Uterus (tissue), 4 donors: ENCODE measurements around the gene POLD4. TPM values are rescaled to one million over a fixed set of nuclear protein-coding genes. Genes with fewer than 3 reads are reported as not detected.

ENCODE experiments used
- DNase-seq, 2 donors: peaks; one replicate each; pipeline ENCODE4 v3.0.0-alpha.2; 2019 to 2020
- H3K27ac ChIP-seq, 2 donors: fragments of 200-600 bp; sonication (generic); 1 replicate in 1 of 2; 2 replicates in 1 of 2; pipeline ENCODE4 v1.5.1; 2016 to 2018
- H3K27me3 ChIP-seq, 2 donors: fragments of 200-600 bp; sonication (generic); one replicate each; pipeline ENCODE4 v1.5.1; 2018 to 2019; ENCODE audit warnings: control low read depth in 1 of 2
- H3K36me3 ChIP-seq, 2 donors: fragments of 200-600 bp; sonication (generic); one replicate each; pipeline ENCODE4 v1.5.1; 2019; ENCODE audit warnings: control low read depth in 1 of 2
- H3K4me1 ChIP-seq, 2 donors: fragments of 200-600 bp; sonication (generic); one replicate each; pipeline ENCODE4 v1.5.1; 2018 to 2019; ENCODE audit warnings: control low read depth in 1 of 2
- H3K4me3 ChIP-seq, 2 donors: fragments of 200-600 bp; sonication (generic); 1 replicate in 1 of 2; 2 replicates in 1 of 2; pipeline ENCODE4 v1.5.1; 2018 to 2019; ENCODE audit warnings: mild to moderate bottlenecking in 1 of 2
- H3K9me3 ChIP-seq, 2 donors: fragments of 200-600 bp; sonication (generic); one replicate each; pipeline ENCODE4 v1.5.1; 2019; ENCODE audit warnings: control low read depth in 1 of 2
- CTCF ChIP-seq, 4 experiments: fragments of 200-600 bp in 2 of 4; fragments of 450-650 bp in 2 of 4; sonication (generic) in 2 of 4; IDR thresholded peaks; one replicate each; pipeline ENCODE4 v1.5.1; 2016 to 2019; ENCODE audit warnings: antibody characterized with exemption in 4 of 4, mild to moderate bottlenecking in 2 of 4, moderate library complexity in 1 of 4
- POLR2A ChIP-seq, 2 donors: fragments of 450-650 bp; IDR thresholded peaks; one replicate each; pipeline ENCODE4 v1.6.1; 2016; ENCODE audit warnings: antibody characterized with exemption in 2 of 2, mild to moderate bottlenecking in 1 of 2, moderate library complexity in 1 of 2
- intact Hi-C: fragments of 100-400 bp; cut with DNase I; formaldehyde crosslinking; loops from one replicate; pipeline ENCODE4 v1.15.1; 2023; ENCODE audit warnings: low total_unique reads
- total RNA-seq, 4 donors: library from RNA; depleted of rRNA in 3 of 4; stranded (reverse); fragments of >200 nt in 3 of 4; gene quantifications; one replicate each; pipeline versions ENCODE4 v1.1.0 to v1.2.4, GENCODE V29; 2014 to 2023
- donor health status: DM: yes; HTN: yes; CAD: no.

POLD4 gene
- total RNA-seq, 4 donors from 2014 or later = 8.7 to 65.6 (median 31.3) TPM

GRCh38 chr11:67357831-67358670, 4.7 kb upstream of the POLD4 start:
- H3K27me3 ChIP-seq = no peaks in the 10 kb centered on the region
- DNase-seq = no peak
- H3K36me3 ChIP-seq = no peaks in the 10 kb centered on the region
- H3K4me1 ChIP-seq = peaks cover 23 to 37% of the 10 kb centered on the region in 2 donors
- H3K27ac ChIP-seq = peak overlapping the region; percentile 97 to 99
- intact Hi-C loops = loop anchor here (2.0 kb wide), 1 partner anchor 25 kb away; no protein-coding TSS in a partner anchor
- TF ChIP-seq POLR2A (IDR thresholded peaks at IDR 0.05) (no peak), CTCF (IDR thresholded peaks at IDR 0.05) (no peak)
- no peak overlapping the region for H3K4me3 ChIP-seq
- no peaks in the 10 kb centered on the region for H3K9me3 ChIP-seq

- H3K27me3 ChIP-seq = no peaks in the 10 kb centered on the region
- intact Hi-C loops = loop anchor here (2.0 kb wide), 1 partner anchor 26 kb away; no protein-coding TSS in a partner anchor
- no peaks in the 10 kb centered on the region for H3K36me3 ChIP-seq
- no peak overlapping the region for H3K4me3 ChIP-seq
- no peaks in the 10 kb centered on the region for H3K9me3 ChIP-seq
- H3K4me1 ChIP-seq = peaks cover 24 to 37% of the 10 kb centered on the region in 2 donors
- DNase-seq = peak; percentile 71 to 74
- peak overlapping the region; percentile 97 to 99 for H3K27ac ChIP-seq
- peak; percentile 90 to 97 (median 94) for TF ChIP-seq CTCF (IDR thresholded peaks at IDR 0.05)
- no peak for TF ChIP-seq POLR2A (IDR thresholded peaks at IDR 0.05)
Observed at GRCh38 chr11:67356864-67357561, 3.7 kb upstream of the POLD4 start.

- Histone ChIP-seq H3K9me3 (no peaks in the 10 kb centered on the region), H3K27ac (peak overlapping the region; percentile 97 to 99), H3K4me3 (no peak overlapping the region), H3K36me3 (no peaks in the 10 kb centered on the region), H3K27me3 (no peaks in the 10 kb centered on the region), H3K4me1 (peaks cover 30 to 42% of the 10 kb centered on the region in 2 donors)
- TF ChIP-seq POLR2A (IDR thresholded peaks at IDR 0.05) (no peak), CTCF (IDR thresholded peaks at IDR 0.05) (no peak)
- intact Hi-C loops = loop anchor here (2.0 kb wide), 1 partner anchor 26 kb away; no protein-coding TSS in a partner anchor
- DNase-seq = no peak
Observed at GRCh38 chr11:67356387-67356863, 3.1 kb upstream of the POLD4 start.

GRCh38 chr11:67355794-67356386, 2.5 kb upstream of the POLD4 start:
- no peak overlapping the region for H3K4me3 ChIP-seq
- peak overlapping the region; percentile 97 to 99 for H3K27ac ChIP-seq
- peaks cover 31 to 42% of the 10 kb centered on the region in 2 donors for H3K4me1 ChIP-seq
- no peak for DNase-seq
- H3K9me3 ChIP-seq = no peaks in the 10 kb centered on the region
- no peaks in the 10 kb centered on the region for H3K27me3 ChIP-seq
- no peaks in the 10 kb centered on the region for H3K36me3 ChIP-seq
- TF ChIP-seq CTCF (IDR thresholded peaks at IDR 0.05) (no peak), POLR2A (IDR thresholded peaks at IDR 0.05) (no peak)
- intact Hi-C loops = loop anchor here (2.0 kb wide), 1 partner anchor 27 kb away; no protein-coding TSS in a partner anchor
